ENCODE measurements around the gene PSMD2.

- no peak for TF ChIP-seq CTCF (IDR thresholded peaks at IDR 0.05)
- no peak for TF ChIP-seq ZFX (IDR thresholded peaks at IDR 0.05; ENCODE audit: borderline replicate concordance)
These were observed 45.7 kb downstream of the PSMD2 start for GRCh38 chr3:184344579-184345316.

Data from 22Rv1 (cell line).